ENCODE data around the gene SYT3. TPM values are rescaled to one million over a fixed set of nuclear protein-coding genes. Genes with fewer than 3 reads are reported as not detected.

The SYT3 gene
- total RNA-seq, 1 experiment from 2014 or later, result not detected

DNA sequence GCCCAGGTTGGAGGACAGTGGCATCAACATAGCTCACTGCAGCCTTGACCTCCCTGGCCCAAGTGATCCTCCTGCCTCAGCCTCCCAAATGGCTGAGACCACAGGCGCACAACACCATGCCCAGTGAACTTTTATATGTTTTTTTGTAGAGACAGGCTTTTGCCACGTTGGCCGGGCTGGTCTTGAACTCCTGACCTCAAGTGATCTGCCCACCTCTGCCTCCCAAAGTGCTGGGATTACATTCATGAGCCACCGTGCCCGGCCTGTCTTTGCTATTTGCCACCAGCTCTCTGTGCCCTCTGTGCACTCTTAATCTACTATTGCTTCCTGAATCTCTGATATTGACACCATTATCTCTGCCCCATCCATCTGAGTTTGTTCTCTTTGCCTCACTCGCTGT is 37.2 kb downstream of the SYT3 start:
- ChIA-PET CTCF (no interaction called here), POLR2A (no interaction called here)
- DNase-seq (ENCODE audit: low read depth, low spot score), result no peak
- H3K9me3 ChIP-seq (ENCODE audit: control insufficient read depth, insufficient read depth, low read depth, low read length), result no peaks in the 10 kb centered on the region
- peaks cover 2% of the 10 kb centered on the region for H3K27me3 ChIP-seq (ENCODE audit: control insufficient read depth, insufficient read depth, low read length)
- TF ChIP-seq POLR2AphosphoS5 (IDR thresholded peaks at IDR 0.05; ENCODE audit: low read depth, low read length) (no peak), SIN3A (IDR thresholded peaks at IDR 0.05; ENCODE audit: borderline replicate concordance, insufficient read depth, low read depth, low read length) (no peak), TCF7L2 (IDR thresholded peaks at IDR 0.05; ENCODE audit: low read depth, low read length) (no peak), CTCF (IDR thresholded peaks at IDR 0.05) (no peak)
- TF ChIP-seq, protein P1, sequence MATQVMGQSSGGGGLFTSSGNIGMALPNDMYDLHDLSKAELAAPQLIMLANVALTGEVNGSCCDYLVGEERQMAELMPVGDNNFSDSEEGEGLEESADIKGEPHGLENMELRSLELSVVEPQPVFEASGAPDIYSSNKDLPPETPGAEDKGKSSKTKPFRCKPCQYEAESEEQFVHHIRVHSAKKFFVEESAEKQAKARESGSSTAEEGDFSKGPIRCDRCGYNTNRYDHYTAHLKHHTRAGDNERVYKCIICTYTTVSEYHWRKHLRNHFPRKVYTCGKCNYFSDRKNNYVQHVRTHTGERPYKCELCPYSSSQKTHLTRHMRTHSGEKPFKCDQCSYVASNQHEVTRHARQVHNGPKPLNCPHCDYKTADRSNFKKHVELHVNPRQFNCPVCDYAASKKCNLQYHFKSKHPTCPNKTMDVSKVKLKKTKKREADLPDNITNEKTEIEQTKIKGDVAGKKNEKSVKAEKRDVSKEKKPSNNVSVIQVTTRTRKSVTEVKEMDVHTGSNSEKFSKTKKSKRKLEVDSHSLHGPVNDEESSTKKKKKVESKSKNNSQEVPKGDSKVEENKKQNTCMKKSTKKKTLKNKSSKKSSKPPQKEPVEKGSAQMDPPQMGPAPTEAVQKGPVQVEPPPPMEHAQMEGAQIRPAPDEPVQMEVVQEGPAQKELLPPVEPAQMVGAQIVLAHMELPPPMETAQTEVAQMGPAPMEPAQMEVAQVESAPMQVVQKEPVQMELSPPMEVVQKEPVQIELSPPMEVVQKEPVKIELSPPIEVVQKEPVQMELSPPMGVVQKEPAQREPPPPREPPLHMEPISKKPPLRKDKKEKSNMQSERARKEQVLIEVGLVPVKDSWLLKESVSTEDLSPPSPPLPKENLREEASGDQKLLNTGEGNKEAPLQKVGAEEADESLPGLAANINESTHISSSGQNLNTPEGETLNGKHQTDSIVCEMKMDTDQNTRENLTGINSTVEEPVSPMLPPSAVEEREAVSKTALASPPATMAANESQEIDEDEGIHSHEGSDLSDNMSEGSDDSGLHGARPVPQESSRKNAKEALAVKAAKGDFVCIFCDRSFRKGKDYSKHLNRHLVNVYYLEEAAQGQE (IDR thresholded peaks at IDR 0.05; ENCODE audit: insufficient read depth in 1 of 2, low read depth in 2 of 2, low read length in 1 of 2), result no peak
- no peak overlapping the region for H3K4me3 ChIP-seq (ENCODE audit: low read depth in 2 of 2, low read length in 2 of 2)
- H3K4me1 ChIP-seq (ENCODE audit: control insufficient read depth, insufficient read depth, low read length), result no peaks in the 10 kb centered on the region
- H3K27ac ChIP-seq (ENCODE audit: low read length), result no peak overlapping the region
- no peaks in the 10 kb centered on the region for H3K36me3 ChIP-seq (ENCODE audit: control insufficient read depth, insufficient read depth, low read length)
- intact Hi-C loops (cut with micrococcal nuclease; ENCODE audit: unreplicated experiment) (no loop called here), in situ Hi-C loops (cut with HindIII; ENCODE audit: low pct_unique_long_range_greater_than_20kb, low sequenced_read_pairs) (no loop called here)
- no TSS peak for BruUV-seq (replicated peaks)
- no peak for ATAC-seq

GRCh38 chr19:50602089-50602422 is 37.6 kb downstream of the SYT3 start:
- Histone ChIP-seq H3K36me3 (ENCODE audit: control insufficient read depth, insufficient read depth, low read length) (no peaks in the 10 kb centered on the region), H3K4me1 (ENCODE audit: control insufficient read depth, insufficient read depth, low read length) (no peaks in the 10 kb centered on the region), H3K4me3 (ENCODE audit: low read depth in 2 of 2, low read length in 2 of 2) (no peak overlapping the region), H3K27ac (ENCODE audit: low read length) (no peak overlapping the region), H3K27me3 (ENCODE audit: control insufficient read depth, insufficient read depth, low read length) (peaks cover 2% of the 10 kb centered on the region), H3K9me3 (ENCODE audit: control insufficient read depth, insufficient read depth, low read depth, low read length) (no peaks in the 10 kb centered on the region)
- in situ Hi-C loops (cut with HindIII; ENCODE audit: low pct_unique_long_range_greater_than_20kb, low sequenced_read_pairs) (no loop called here), intact Hi-C loops (cut with micrococcal nuclease; ENCODE audit: unreplicated experiment) (no loop called here)
- ATAC-seq (no peak), DNase-seq (ENCODE audit: low read depth, low spot score) (no peak)
- POLR2A ChIA-PET, result no interaction called here
- no peak for TF ChIP-seq CTCF (IDR thresholded peaks at IDR 0.05)
- TF ChIP-seq POLR2AphosphoS5 (IDR thresholded peaks at IDR 0.05; ENCODE audit: low read depth, low read length), result no peak
- TF ChIP-seq, protein P1 (IDR thresholded peaks at IDR 0.05; ENCODE audit: insufficient read depth in 1 of 2, low read depth in 2 of 2, low read length in 1 of 2), result no peak
- TF ChIP-seq TCF7L2 (IDR thresholded peaks at IDR 0.05; ENCODE audit: low read depth, low read length), result no peak
- CTCF ChIA-PET, result no interaction called here
- no TSS peak for BruUV-seq (replicated peaks)
